SU-DHL-6 (cell line): ENCODE results near the gene DRAM1.
A peak's percentile ranks its signal among the peaks of the same experiment; 100 is the strongest.

Experiments
- H2AFZ ChIP-seq: fragments of 200-600 bp; sonication (generic); 2 replicates; pipeline ENCODE4 v1.6.1; 2014; ENCODE audit warnings: low read depth, mild to moderate bottlenecking, moderate library complexity, mixed read lengths, antibody characterized with exemption, low read length; ENCODE audit not compliant: severe bottlenecking
- H3F3A ChIP-seq: fragments of 200-600 bp; shearing (Covaris generic); 2 replicates; pipeline ENCODE4 v1.6.0; 2016; ENCODE audit warnings: antibody characterized with exemption, mild to moderate bottlenecking; ENCODE audit not compliant: insufficient read depth
- H3K27ac ChIP-seq: fragments of 200-600 bp; sonication (generic); 2 replicates; pipeline ENCODE4 v1.5.1; 2016; ENCODE audit warnings: low read depth, mild to moderate bottlenecking, low read length, moderate library complexity, mixed read lengths
- H3K27me3 ChIP-seq: fragments of 200-600 bp; sonication (generic), shearing (Covaris generic); 2 replicates; pipeline ENCODE4 v1.6.0; 2014; ENCODE audit warnings: mild to moderate bottlenecking, low read length
- H3K36me3 ChIP-seq: fragments of 200-600 bp; sonication (generic); 2 replicates; pipeline ENCODE4 v1.6.1; 2014; ENCODE audit warnings: mild to moderate bottlenecking, low read length, mixed read lengths
- H3K4me2 ChIP-seq: fragments of 300-600, 200-600 bp; shearing (Covaris generic), sonication (generic); 2 replicates; pipeline ENCODE4 v1.6.0; 2014; ENCODE audit warnings: low read length, low read depth, mild to moderate bottlenecking; ENCODE audit not compliant: poor library complexity, severe bottlenecking
- H3K4me3 ChIP-seq: fragments of 200-600 bp; sonication (generic); 2 replicates; pipeline ENCODE4 v1.5.1; 2014; ENCODE audit warnings: antibody characterized with exemption, low read length, mild to moderate bottlenecking, mixed read lengths; ENCODE audit not compliant: insufficient read depth, poor library complexity, severe bottlenecking
- H3K79me2 ChIP-seq: fragments of 200-600 bp; sonication (generic); 2 replicates; pipeline ENCODE4 v1.6.1; 2014; ENCODE audit warnings: mild to moderate bottlenecking, low read length, moderate library complexity; ENCODE audit not compliant: insufficient read depth
- H3K9ac ChIP-seq: fragments of 200-600 bp; sonication (generic); 2 replicates; pipeline ENCODE4 v1.7.0; 2014; ENCODE audit warnings: mild to moderate bottlenecking, low read length
- H3K9me2 ChIP-seq: fragments of 200-600 bp; sonication (generic); replicated peaks from 2 replicates; pipeline ENCODE4 v1.6.1; 2014; ENCODE audit warnings: low read length; ENCODE audit not compliant: insufficient read depth
- H3K9me3 ChIP-seq: fragments of 200-600 bp; sonication (generic); 2 replicates; pipeline ENCODE4 v1.6.1; 2014; ENCODE audit warnings: low read length, mixed read lengths; ENCODE audit not compliant: insufficient read depth
- H4K20me1 ChIP-seq: fragments of 200-600 bp; sonication (generic); 2 replicates; pipeline ENCODE4 v1.6.1; 2014; ENCODE audit warnings: low read depth, mild to moderate bottlenecking, antibody characterized with exemption, low read length, moderate library complexity, mixed read lengths
- CTCF ChIP-seq: fragments of 200-600 bp; sonication (generic); IDR thresholded peaks from one replicate; pipeline ENCODE4 v1.5.1; 2017; ENCODE audit warnings: antibody characterized with exemption, mild to moderate bottlenecking, low read length, moderate library complexity; ENCODE audit not compliant: insufficient read depth, poor library complexity, severe bottlenecking
- EZH2phosphoT487 ChIP-seq: fragments of 200-600 bp; sonication (generic), shearing (Covaris generic); conservative IDR thresholded peaks from 2 replicates; pipeline ENCODE4 v1.6.1; 2018; ENCODE audit warnings: mild to moderate bottlenecking, antibody characterized with exemption, low read length, moderate library complexity, mixed read lengths

DRAM1 gene

GRCh38 chr12:101928556-101928955 is 51.2 kb downstream of the DRAM1 start:
- H3K9me3 ChIP-seq = no peaks in the 10 kb centered on the region
- H3K9ac ChIP-seq = no peak overlapping the region
- H4K20me1 ChIP-seq = no peaks in the 10 kb centered on the region
- no peaks in the 10 kb centered on the region for H3K9me2 ChIP-seq
- TF ChIP-seq CTCF = no peak
- TF ChIP-seq EZH2phosphoT487 = no peak
- H3F3A ChIP-seq = peaks cover 7% of the 10 kb centered on the region; the same call in 1 of the 2 replicates
- H3K4me3 ChIP-seq = no peak overlapping the region
- H3K4me2 ChIP-seq = no peak overlapping the region
- no peak overlapping the region for H3K27ac ChIP-seq
- H3K79me2 ChIP-seq = no peaks in the 10 kb centered on the region
- H3K36me3 ChIP-seq = no peaks in the 10 kb centered on the region
- H3K27me3 ChIP-seq = no peaks in the 10 kb centered on the region
- H2AFZ ChIP-seq = no peak overlapping the region

- Histone ChIP-seq H3K4me3 (no peak overlapping the region), H3F3A (peaks cover 7% of the 10 kb centered on the region; the same call in 1 of the 2 replicates), H3K27me3 (no peaks in the 10 kb centered on the region), H3K9me3 (no peaks in the 10 kb centered on the region), H3K79me2 (no peaks in the 10 kb centered on the region), H3K36me3 (no peaks in the 10 kb centered on the region), H3K4me2 (no peak overlapping the region), H3K9ac (no peak overlapping the region), H2AFZ (no peak overlapping the region), H3K9me2 (no peaks in the 10 kb centered on the region), H3K27ac (no peak overlapping the region), H4K20me1 (no peaks in the 10 kb centered on the region)
- TF ChIP-seq EZH2phosphoT487 = no peak
- TF ChIP-seq CTCF = no peak
These were observed 52.1 kb downstream of the DRAM1 start for GRCh38 chr12:101929365-101930041.

- Histone ChIP-seq H3K27ac (peak overlapping the region; percentile 47), H3K27me3 (no peaks in the 10 kb centered on the region), H2AFZ (no peak overlapping the region), H3K4me3 (peak overlapping the region; percentile 25), H3K36me3 (no peaks in the 10 kb centered on the region), H3K9ac (no peak overlapping the region; the same call in 1 of the 2 replicates), H3K9me2 (no peaks in the 10 kb centered on the region), H3K4me2 (peak overlapping the region; percentile 44), H3F3A (peaks cover 7% of the 10 kb centered on the region; the same call in 1 of the 2 replicates), H3K9me3 (no peaks in the 10 kb centered on the region), H4K20me1 (no peaks in the 10 kb centered on the region), H3K79me2 (no peaks in the 10 kb centered on the region)
- TF ChIP-seq CTCF = no peak
- no peak for TF ChIP-seq EZH2phosphoT487
These were observed 54.3 kb downstream of the DRAM1 start for GRCh38 chr12:101931498-101932326.
